ENCODE data around the gene ASPSCR1.
"Not testable (repeated sequence)": the region's sequence is repeated elsewhere in the genome, so short reads cannot be mapped to it uniquely, and the experiment has no call there.

The ASPSCR1 gene

GRCh38 chr17:81961521-81962498, 15.6 kb upstream of the ASPSCR1 start:
- no peak for DNase-seq

DNA sequence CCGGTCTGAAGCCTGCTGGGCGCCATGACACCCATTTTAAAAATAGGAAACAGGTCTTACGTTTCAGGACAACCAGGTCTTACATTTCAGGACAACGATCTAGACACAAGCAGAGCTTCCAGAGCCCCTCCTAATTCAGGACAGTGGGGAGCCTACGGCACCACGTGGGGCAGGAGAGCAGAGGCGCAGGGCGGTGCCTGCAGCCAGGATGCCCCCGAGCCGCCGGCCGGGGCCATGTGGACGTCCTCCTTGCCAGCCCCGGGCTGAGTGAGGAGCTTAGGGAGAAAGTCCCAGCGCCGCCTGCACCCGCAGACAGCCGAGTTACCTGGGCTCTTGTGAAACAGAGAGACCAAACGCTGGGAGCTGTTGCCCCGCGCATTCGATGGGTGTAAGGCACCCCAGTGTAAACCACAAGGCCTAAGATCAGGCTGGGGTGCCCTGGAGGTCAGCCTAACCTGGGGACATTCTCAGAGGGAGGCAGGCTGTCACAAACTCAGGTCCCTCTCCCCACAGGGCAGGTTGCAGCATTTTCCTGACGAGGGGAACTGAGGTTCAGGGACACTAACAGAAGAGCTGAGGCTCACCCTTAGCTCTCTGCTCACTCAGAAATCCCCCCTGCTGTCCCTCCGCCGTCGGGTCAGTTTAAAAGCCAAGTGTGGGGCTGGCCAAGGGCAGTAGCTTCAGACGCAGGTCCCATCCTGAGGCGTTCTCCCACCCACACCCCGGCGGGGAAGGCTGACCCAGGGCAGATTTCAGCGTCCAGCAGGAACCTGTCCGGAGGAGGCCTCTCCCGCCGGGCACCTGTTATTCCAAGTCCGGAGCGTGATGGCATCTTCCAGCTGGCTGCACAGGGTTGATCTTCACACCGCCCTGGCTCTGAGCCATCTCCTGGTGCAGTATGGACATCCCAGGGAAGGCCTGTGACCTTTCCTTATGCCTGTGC, 14.7 kb upstream of the ASPSCR1 start:
- no peak for DNase-seq

DNA sequence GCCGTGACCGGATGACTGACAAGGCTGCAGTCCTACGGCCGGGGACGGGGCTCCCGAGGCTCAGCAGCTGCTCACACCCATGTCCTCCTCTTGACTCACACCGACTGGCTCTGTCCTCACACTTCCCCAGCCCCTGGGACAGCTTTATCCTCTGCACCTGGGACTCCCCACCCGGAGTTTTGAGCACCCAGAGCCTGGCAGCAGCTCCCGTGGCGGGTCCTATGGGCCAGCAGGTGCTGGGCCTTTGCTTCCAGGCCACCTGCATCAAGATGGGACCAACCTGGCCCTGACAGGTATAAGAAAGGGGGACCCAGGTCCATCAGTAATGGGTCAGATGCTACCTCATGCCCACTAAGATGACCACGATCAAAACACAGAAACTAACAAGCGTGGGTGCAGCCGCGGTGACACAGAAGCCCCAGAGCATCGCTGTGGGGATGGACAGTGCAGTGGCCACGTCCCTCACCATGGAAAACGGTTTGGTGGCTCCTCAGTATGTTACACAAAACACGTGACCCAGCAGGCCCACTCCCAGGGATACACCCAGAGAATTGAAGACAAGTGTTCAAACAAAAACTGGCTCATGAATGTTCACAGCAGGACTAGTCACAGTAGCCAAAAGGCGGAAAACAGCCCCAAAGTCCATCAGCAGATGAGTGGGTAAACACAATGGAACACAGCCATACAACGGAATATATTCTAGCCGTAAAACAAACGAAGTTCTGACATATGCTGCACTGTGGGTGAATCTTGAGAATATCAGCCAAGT, 13.2 kb upstream of the ASPSCR1 start:
- no peak for DNase-seq

DNA sequence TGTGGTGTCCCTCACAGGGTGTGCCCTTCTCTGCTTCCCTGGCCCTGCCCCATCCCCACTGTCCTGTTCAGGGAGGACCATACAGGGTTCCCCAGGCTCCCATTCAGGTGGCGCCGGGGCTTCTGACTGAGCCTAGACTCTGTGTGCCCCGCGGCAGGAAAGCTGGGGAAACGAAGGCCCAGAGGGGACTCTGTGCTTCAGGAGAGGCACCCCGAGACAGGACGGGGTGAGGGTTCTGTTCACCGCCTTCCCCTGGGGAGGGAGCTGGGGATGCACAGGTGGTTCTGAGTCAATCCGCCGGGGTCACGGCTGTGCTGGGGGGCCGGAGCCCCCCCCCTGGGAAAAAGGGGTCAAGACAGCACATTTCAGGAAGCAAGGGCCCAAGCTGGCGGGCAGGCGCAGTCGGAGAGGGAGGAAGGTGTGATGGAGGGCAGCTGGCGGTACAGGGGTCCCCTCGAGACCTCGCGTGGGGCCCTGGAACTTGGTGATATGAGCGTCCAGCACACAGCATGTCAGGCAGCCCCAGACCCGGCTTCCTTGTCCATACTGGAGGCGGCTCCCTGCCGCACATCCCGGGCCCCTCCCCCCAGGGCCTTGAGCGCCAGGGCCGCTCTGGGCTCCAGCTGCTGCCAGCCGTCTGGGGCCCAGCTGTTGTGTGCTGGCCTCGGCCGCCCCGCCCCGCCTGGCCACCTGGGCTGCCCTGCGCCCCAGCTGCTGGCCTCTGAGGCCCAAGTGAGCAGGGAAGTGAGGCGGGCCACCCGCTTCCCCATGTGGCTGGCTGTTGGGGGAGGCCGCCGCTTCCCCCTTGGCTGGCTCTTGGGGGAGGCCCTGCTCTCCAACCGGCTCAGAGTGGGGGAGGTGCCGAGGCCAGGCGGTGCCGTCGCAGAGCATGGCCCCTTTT, 10.8 kb upstream of the ASPSCR1 start:
- no peak for DNase-seq

DNA sequence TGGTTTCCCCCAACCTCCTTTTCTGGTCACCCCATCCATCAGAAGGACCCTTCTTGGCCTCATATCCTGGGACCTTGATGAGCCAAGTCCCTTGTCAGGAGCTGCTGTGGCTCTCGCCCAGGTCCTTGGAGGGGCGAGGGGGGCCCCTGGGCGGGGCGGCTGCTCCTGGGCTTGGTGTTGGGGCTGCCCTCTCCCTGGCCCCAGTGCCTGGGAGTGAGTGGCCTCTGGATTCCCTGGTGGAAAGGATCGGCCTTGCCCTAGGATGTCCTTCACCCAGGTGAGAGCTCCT, 10.2 kb upstream of the ASPSCR1 start:
- no peak for DNase-seq

DNA sequence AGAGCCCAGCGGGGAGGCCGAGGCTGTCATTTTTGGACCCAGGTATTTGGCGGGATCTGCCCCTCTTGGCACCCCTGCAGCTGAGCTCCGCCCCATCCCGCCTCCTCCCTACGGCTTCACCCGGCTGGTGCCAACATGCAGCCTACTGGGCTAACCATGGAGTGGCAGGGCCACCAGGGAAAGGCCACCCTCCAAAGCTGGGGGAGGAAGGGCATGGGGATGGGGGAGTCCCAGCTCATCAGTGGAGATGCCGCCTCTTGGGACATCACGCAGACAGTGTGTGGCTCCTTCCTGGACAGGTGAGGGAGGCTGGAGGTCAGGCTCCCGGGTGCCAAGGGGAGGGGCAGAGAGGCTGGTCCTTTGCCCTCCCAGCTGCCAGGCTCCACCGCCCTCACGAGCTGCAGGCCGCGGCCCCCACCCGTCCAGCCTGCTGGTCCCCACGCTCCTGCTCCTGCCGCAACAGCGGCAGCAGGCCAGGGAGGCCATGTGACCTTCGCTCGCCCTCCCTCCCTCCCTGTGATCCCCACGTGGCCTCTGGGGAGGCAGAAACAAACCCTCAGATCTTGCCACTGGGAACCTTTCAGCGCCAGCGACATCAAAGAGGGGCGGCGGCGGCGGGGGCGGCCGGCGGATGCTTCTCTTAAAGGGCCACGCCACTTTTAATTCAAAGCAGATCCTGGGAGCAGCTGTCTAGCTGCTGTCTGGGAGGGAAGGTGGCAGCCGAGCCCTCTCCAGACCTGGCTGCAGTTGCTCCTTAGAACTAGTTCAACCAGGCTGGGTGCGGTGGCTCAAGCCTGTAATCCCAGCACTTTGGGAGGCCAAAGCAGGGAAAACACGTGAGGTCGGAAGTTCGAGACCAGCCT, 9.7 kb upstream of the ASPSCR1 start:
- DNase-seq, result peak; percentile 75

- DNase-seq, result no peak
Measured at GRCh38 chr17:81968396-81968745, 9.1 kb upstream of the ASPSCR1 start.

GRCh38 chr17:81968850-81969812, 8.3 kb upstream of the ASPSCR1 start:
- DNase-seq, result no peak

- no peak for DNase-seq
Measured at GRCh38 chr17:81973432-81973831, 4.0 kb upstream of the ASPSCR1 start.

GRCh38 chr17:81976332-81977210, 858 bp upstream of the ASPSCR1 start:
- peak; percentile 24 for DNase-seq

DNA sequence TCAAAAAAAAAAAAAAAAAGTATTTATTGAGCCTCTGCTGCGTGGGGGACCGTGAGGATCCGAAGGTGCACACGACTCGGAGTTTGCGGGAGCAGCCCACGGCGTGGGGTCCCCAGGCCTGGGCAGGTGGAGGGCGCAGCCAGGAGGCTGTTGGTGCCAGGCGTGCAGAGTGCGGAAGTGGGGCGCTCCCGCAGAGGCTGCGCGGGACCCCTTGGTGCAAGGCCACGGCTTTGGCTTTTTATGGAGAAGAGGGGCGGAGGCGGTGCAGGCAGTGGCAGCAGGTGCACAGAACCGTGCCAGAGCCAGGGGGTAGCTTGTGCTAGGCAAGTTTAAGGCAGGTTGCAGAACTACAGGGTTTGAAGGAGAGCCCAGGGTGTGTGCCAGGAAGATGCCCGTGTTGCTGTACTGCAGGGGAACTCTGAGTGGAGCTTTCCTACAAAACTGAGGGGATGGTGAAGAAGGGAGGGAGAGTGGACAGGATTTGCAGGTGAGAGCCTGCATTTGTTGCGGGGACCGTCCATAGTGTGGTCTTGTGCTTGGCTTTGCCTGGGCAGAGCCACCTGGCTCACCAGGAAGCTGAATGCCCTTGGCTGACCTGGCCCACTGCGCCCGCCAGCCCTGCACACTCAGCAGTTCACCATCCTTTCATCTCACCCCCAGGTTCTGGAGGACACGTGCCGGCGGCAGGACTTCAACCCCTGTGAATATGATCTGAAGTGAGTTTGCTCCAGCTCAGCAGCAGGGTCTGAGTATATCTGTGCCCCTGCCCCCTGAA, 1.3 kb downstream of the ASPSCR1 start:
- no peak for DNase-seq

DNA sequence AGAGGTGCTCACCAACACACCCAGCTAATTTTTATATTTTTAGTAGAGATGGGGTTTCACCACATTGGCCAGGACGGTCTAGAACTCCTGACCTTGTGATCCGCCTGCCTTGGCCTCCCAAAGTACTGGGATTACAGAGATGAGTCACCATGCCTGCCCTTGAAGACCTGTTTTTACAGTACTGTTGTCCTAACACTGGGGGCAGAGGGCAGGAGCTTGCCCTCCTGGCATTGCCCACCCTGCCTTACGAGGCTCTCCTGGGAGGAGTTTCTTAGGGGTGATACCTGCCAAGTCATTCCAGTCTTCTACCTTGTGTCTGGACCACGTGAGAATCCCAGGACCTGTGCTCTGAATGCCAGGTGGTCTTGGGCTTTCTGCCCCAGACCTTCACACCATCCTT, 2.7 kb downstream of the ASPSCR1 start:
- no peak for DNase-seq

GRCh38 chr17:81980707-81981343, 3.4 kb downstream of the ASPSCR1 start:
- DNase-seq, result no peak

DNA sequence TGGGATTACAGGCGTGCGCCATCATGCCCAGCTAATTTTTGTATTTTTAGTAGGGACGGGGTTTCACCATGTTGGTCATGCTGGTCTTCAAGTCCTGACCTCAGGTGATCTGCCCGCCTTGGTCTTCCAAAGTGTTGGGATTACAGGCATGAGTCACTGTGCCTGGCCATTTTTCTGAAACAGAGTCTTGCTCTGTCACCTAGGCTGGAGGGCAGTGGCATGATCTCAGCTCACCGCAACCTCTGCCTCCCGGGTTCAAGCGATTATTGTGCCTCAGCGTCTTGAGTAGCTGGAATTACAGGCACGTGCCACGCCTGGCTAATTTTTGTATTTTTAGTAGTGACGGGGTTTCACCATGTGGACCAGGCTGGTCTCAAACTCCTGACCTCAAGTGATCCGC, 4.1 kb downstream of the ASPSCR1 start:
- not testable (repeated sequence) for DNase-seq

GRCh38 chr17:81983011-81983638, 5.7 kb downstream of the ASPSCR1 start:
- no peak for DNase-seq

- DNase-seq, result no peak
Measured at GRCh38 chr17:81983639-81984373, 6.4 kb downstream of the ASPSCR1 start.

Measured in NCI-H1105 treated with DMSO at 0.1 percent for 48 hours (cell line).